Keratinocyte (primary cell): Measurements from ENCODE around the gene CCNI. TPM values are rescaled to one million over a fixed set of nuclear protein-coding genes. Genes with fewer than 3 reads are reported as not detected.

Experiments
- DNase-seq: peaks from one replicate; pipeline ENCODE4 v3.0.0-alpha.2; 2011; ENCODE audit warnings: low read depth, missing footprints, low spot score
- FAIRE-seq: peaks from 2 replicates; lab custom pipeline; 2011; peaks lifted over from hg19 to GRCh38; lab: Jason Lieb, UNC
- H2AFZ ChIP-seq: 2 replicates; pipeline ENCODE4 v1.6.0; 2012; ENCODE audit warnings: low read length, control low read depth, inconsistent platforms; ENCODE audit not compliant: control insufficient read depth
- H3K27ac ChIP-seq: 2 replicates; pipeline ENCODE4 v1.5.1; 2011; ENCODE audit warnings: low read length; ENCODE audit not compliant: control insufficient read depth, insufficient read depth
- H3K27me3 ChIP-seq: 3 replicates; pipeline ENCODE4 v1.6.0; 2011; ENCODE audit warnings: low read length; ENCODE audit not compliant: control insufficient read depth, insufficient read depth; ENCODE audit errors: extremely low read depth
- H3K36me3 ChIP-seq, 2 experiments: 2 replicates in 1 of 2; 3 replicates in 1 of 2; pipeline ENCODE4 v1.5.1; 2011; ENCODE audit warnings: low read length in 2 of 2, mild to moderate bottlenecking in 1 of 2; ENCODE audit not compliant: control insufficient read depth in 2 of 2, insufficient read depth in 2 of 2; ENCODE audit errors: extremely low read depth in 1 of 2
- H3K4me1 ChIP-seq: 3 replicates; pipeline ENCODE4 v1.5.1; 2011; ENCODE audit warnings: low read length; ENCODE audit not compliant: control insufficient read depth, insufficient read depth; ENCODE audit errors: extremely low read depth
- H3K4me2 ChIP-seq: 3 replicates; pipeline ENCODE4 v1.6.0; 2011; ENCODE audit warnings: low read depth, low read length; ENCODE audit not compliant: control insufficient read depth, insufficient read depth; ENCODE audit errors: extremely low read depth
- H3K4me3 ChIP-seq, 3 experiments: fragments of 200-600 bp in 1 of 3; sonication (generic) in 1 of 3; 2 replicates in 2 of 3; 3 replicates in 1 of 3; pipeline ENCODE4 v1.5.1; 2011 to 2016; ENCODE audit warnings: low read length in 3 of 3, mild to moderate bottlenecking in 3 of 3, control low read depth in 2 of 3, inconsistent platforms in 1 of 3, low read depth in 1 of 3, mixed read lengths in 1 of 3, mixed run types in 1 of 3, moderate library complexity in 1 of 3; ENCODE audit not compliant: control insufficient read depth in 2 of 3, insufficient read depth in 2 of 3; ENCODE audit errors: extremely low read depth in 1 of 3
- H3K79me2 ChIP-seq: 2 replicates; pipeline ENCODE4 v1.6.0; 2012; ENCODE audit warnings: low read length; ENCODE audit not compliant: control insufficient read depth, insufficient read depth
- H3K9ac ChIP-seq: 3 replicates; pipeline ENCODE4 v1.6.0; 2011; ENCODE audit warnings: low read length; ENCODE audit not compliant: control insufficient read depth, insufficient read depth; ENCODE audit errors: extremely low read depth
- H3K9me1 ChIP-seq: 3 replicates; pipeline ENCODE4 v1.6.0; 2011; ENCODE audit warnings: low read length; ENCODE audit not compliant: control insufficient read depth, insufficient read depth; ENCODE audit errors: extremely low read depth
- H3K9me3 ChIP-seq: 2 replicates; pipeline ENCODE4 v1.5.1; 2012; ENCODE audit warnings: low read depth, low read length; ENCODE audit not compliant: control insufficient read depth
- H4K20me1 ChIP-seq: 3 replicates; pipeline ENCODE4 v1.6.0; 2011; ENCODE audit warnings: low read length; ENCODE audit not compliant: control insufficient read depth, insufficient read depth; ENCODE audit errors: extremely low read depth
- EZH2 ChIP-seq: IDR thresholded peaks from one replicate; pipeline ENCODE4 v1.6.1; 2012; ENCODE audit warnings: inconsistent platforms, mild to moderate bottlenecking, low read length, moderate library complexity
- dilution Hi-C: fragments of 300-500 bp; cut with MboI; formaldehyde crosslinking; loops from one replicate; pipeline ENCODE4 v1.7.0; 2020; ENCODE audit warnings: low sequenced_read_pairs; ENCODE audit not compliant: extremely low pct_ligation_motif_present
- polyA plus RNA-seq, 5 experiments: library from polyadenylated mRNA; depleted of rRNA in 3 of 5; stranded (reverse) in 3 of 5; stranded (forward) in 1 of 5; unstranded in 1 of 5; fragments of >200 nt; gene quantifications; 1 replicate in 1 of 5; 2 replicates in 3 of 5; 3 replicates in 1 of 5; pipeline versions ENCODE4 v1.2.1 to v1.2.3, GENCODE V29; 2011 to 2012; ENCODE audit warnings: missing spikeins in 2 of 5, low read depth in 1 of 5, low replicate concordance in 1 of 5
- TF ChIP-seq, protein P1 (sequence below), 3 experiments: IDR thresholded peaks in 1 of 3; conservative IDR thresholded peaks in 1 of 3; optimal IDR thresholded peaks in 1 of 3; 2 replicates in 2 of 3; 3 replicates in 1 of 3; pipeline versions ENCODE3 to v1.5.1; 2011; ENCODE audit warnings: low read length in 3 of 3, mild to moderate bottlenecking in 3 of 3, moderate library complexity in 2 of 3, control low read depth in 1 of 3, inconsistent platforms in 1 of 3; ENCODE audit not compliant: insufficient read depth in 2 of 3; ENCODE audit errors: extremely low read depth in 1 of 3

The CCNI gene
- polyA plus RNA-seq, 1 donor (not counting 4 experiments of a cell fraction or from before 2014, with no cell fraction given) = 150 TPM

DNA sequence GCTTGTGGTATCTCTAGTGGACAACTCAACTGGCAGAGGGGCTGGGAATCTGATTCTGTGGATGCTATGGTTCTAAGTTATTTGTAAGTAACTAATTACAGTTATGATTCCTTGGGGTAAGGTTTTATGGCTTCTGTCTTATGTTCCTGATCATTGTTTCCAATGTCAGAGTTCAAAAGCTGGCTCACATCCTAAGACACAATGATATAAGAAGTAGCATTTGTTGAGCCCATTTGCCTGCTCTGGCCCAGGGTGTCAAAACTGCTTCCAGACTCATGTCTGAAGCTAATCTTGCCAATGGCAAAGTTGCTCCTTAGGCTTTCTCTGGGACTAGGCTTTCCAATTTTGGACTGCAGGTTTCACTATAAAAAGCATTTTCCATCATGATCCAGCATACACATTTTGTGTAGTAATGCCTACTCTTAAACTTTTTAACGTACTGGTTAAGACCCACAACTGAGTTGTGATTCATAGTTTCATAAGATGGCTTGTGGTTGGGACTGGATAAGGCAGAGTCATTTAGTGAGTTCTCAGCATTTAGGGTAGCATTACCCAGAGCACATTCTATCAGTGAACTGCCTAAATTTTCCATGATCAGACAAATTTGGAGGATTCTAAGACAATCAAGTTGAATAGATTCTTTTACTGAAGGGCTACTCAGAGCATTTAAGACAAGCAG lies 50.0 kb downstream of the CCNI start:
- H3K4me2 ChIP-seq = no peak overlapping the region
- H3K79me2 ChIP-seq = no peaks in the 10 kb centered on the region
- DNase-seq (no peak), FAIRE-seq (no peak)
- no peaks in the 10 kb centered on the region for H3K9me3 ChIP-seq
- no peak for TF ChIP-seq EZH2
- TF ChIP-seq, protein P1, sequence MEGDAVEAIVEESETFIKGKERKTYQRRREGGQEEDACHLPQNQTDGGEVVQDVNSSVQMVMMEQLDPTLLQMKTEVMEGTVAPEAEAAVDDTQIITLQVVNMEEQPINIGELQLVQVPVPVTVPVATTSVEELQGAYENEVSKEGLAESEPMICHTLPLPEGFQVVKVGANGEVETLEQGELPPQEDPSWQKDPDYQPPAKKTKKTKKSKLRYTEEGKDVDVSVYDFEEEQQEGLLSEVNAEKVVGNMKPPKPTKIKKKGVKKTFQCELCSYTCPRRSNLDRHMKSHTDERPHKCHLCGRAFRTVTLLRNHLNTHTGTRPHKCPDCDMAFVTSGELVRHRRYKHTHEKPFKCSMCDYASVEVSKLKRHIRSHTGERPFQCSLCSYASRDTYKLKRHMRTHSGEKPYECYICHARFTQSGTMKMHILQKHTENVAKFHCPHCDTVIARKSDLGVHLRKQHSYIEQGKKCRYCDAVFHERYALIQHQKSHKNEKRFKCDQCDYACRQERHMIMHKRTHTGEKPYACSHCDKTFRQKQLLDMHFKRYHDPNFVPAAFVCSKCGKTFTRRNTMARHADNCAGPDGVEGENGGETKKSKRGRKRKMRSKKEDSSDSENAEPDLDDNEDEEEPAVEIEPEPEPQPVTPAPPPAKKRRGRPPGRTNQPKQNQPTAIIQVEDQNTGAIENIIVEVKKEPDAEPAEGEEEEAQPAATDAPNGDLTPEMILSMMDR (optimal IDR thresholded peaks at IDR 0.05 in 1 of 3, IDR thresholded peaks at IDR 0.05 in 1 of 3, conservative IDR thresholded peaks at IDR 0.05 in 1 of 3; ENCODE audit: extremely low read depth in 1 of 3, insufficient read depth in 2 of 3, low read length in 3 of 3) = no peak
- H3K4me1 ChIP-seq = no peaks in the 10 kb centered on the region
- H2AFZ ChIP-seq = no peak overlapping the region
- H4K20me1 ChIP-seq = no peaks in the 10 kb centered on the region
- peaks cover 19 to 28% of the 10 kb centered on the region in 2 experiments for H3K36me3 ChIP-seq
- no peak overlapping the region for H3K27ac ChIP-seq
- dilution Hi-C loops = no loop called here
- H3K27me3 ChIP-seq = no peaks in the 10 kb centered on the region
- no peak overlapping the region for H3K4me3 ChIP-seq
- no peaks in the 10 kb centered on the region for H3K9me1 ChIP-seq
- H3K9ac ChIP-seq = no peak overlapping the region

DNA sequence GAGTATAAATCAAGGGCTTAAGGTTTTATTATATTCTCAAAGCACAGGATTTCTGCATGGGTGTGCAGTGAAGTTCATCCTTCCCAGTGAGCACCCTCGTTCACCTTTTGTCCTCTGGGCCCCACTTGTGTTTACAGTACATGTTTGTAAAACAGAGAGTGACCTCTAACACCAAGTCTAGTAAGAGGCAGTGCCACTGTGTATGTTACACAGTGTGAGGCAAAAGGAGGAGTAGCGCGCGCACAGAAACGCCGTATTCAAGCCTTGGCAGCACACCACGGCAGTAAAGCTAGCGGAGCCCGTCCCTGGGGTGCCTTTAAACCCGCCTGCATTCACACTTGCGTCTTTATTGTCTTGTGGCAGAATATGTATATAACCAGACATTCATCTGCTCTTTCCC lies 51.9 kb downstream of the CCNI start:
- Histone ChIP-seq H3K9ac (no peak overlapping the region), H4K20me1 (no peaks in the 10 kb centered on the region), H3K27me3 (no peaks in the 10 kb centered on the region), H2AFZ (no peak overlapping the region), H3K36me3 (peaks cover 23 to 30% of the 10 kb centered on the region in 2 experiments), H3K9me1 (no peaks in the 10 kb centered on the region), H3K9me3 (no peaks in the 10 kb centered on the region), H3K79me2 (no peaks in the 10 kb centered on the region), H3K27ac (no peak overlapping the region), H3K4me1 (no peaks in the 10 kb centered on the region), H3K4me3 (no peak overlapping the region), H3K4me2 (no peak overlapping the region)
- no peak for DNase-seq
- dilution Hi-C loops = no loop called here
- no peak for FAIRE-seq
- TF ChIP-seq, protein P1 (optimal IDR thresholded peaks at IDR 0.05 in 1 of 3, IDR thresholded peaks at IDR 0.05 in 1 of 3, conservative IDR thresholded peaks at IDR 0.05 in 1 of 3; ENCODE audit: extremely low read depth in 1 of 3, insufficient read depth in 2 of 3, low read length in 3 of 3) = no peak
- TF ChIP-seq EZH2 = no peak
